Smooth muscle cell (in vitro differentiated cells): ENCODE data around the gene PARVG. TPM values are rescaled to one million over a fixed set of nuclear protein-coding genes. Genes with fewer than 3 reads are reported as not detected.

ENCODE experiments used
- DNase-seq: peaks from one replicate; lab custom pipeline; 2025; ENCODE audit not compliant: unreplicated experiment; lab: John Stamatoyannopoulos, UW
- H2AFZ ChIP-seq: fragments of 200-600 bp; sonication (generic); 2 replicates; pipeline ENCODE4 v1.6.0; 2016; ENCODE audit warnings: antibody characterized with exemption, low read depth, mild to moderate bottlenecking
- H3F3A ChIP-seq: fragments of 200-600 bp; sonication (generic); 2 replicates; pipeline ENCODE4 v1.6.0; 2017; ENCODE audit warnings: antibody characterized with exemption, low read depth
- H3K27ac ChIP-seq: fragments of 200-600 bp; sonication (generic); 2 replicates; pipeline ENCODE4 v1.5.1; 2016; ENCODE audit warnings: low read depth, mild to moderate bottlenecking
- H3K27me3 ChIP-seq: fragments of 200-600 bp; sonication (generic); 2 replicates; pipeline ENCODE4 v1.6.1; 2016; ENCODE audit warnings: low read depth, mild to moderate bottlenecking
- H3K36me3 ChIP-seq: fragments of 200-600 bp; sonication (generic); 2 replicates; pipeline ENCODE4 v1.5.1; 2016; ENCODE audit warnings: low read depth
- H3K4me1 ChIP-seq: fragments of 200-600 bp; sonication (generic); 2 replicates; pipeline ENCODE4 v1.5.1; 2016; ENCODE audit warnings: low read depth
- H3K4me2 ChIP-seq: fragments of 200-600 bp; sonication (generic); 2 replicates; pipeline ENCODE4 v1.6.0; 2016; ENCODE audit warnings: mild to moderate bottlenecking
- H3K4me3 ChIP-seq: fragments of 200-600 bp; sonication (generic); 2 replicates; pipeline ENCODE4 v1.5.1; 2016; ENCODE audit warnings: mild to moderate bottlenecking
- H3K79me2 ChIP-seq: fragments of 200-600 bp; sonication (generic); 2 replicates; pipeline ENCODE4 v1.6.0; 2016; ENCODE audit warnings: low read depth, mild to moderate bottlenecking
- H3K9ac ChIP-seq: fragments of 200-600 bp; sonication (generic); 2 replicates; pipeline ENCODE4 v1.6.0; 2016; ENCODE audit warnings: low read depth
- H3K9me3 ChIP-seq: fragments of 200-600 bp; sonication (generic); replicated peaks from 2 replicates; pipeline ENCODE4 v1.5.1; 2016; ENCODE audit warnings: low read depth
- H4K20me1 ChIP-seq: fragments of 200-600 bp; sonication (generic); 2 replicates; pipeline ENCODE4 v1.6.0; 2016; ENCODE audit warnings: low read depth
- CTCF ChIP-seq: fragments of 200-600 bp; sonication (generic); IDR thresholded peaks from 2 replicates; pipeline ENCODE4 v1.5.1; 2017; ENCODE audit warnings: borderline replicate concordance, mild to moderate bottlenecking, antibody characterized with exemption; ENCODE audit not compliant: insufficient read depth, poor library complexity, severe bottlenecking
- WGBS: methylation state at CpG from one replicate; pipeline ENCODE4 v1.1.7; 2016; ENCODE audit warnings: low lambda C conversion rate; 5-methylcytosine and 5-hydroxymethylcytosine counted together
- polyA plus RNA-seq: library from polyadenylated mRNA; unstranded; fragments of >200 nt; fragmentation: Nextera tagmentation; extraction: Ambion mirVana; gene quantifications from 2 replicates; pipeline ENCODE4 v1.2.1, GENCODE V29; 2016
- total RNA-seq: library from RNA; depleted of rRNA; stranded (reverse); fragments of >200 nt; gene quantifications from 2 replicates; pipeline ENCODE4 v1.2.3, GENCODE V29; 2014

PARVG gene
- total and polyA plus RNA-seq, 2 experiments from 2014 or later = 0.90 TPM; not detected in 1

GRCh38 chr22:44143579-44143978, 37.1 kb upstream of the PARVG start:
- TF ChIP-seq CTCF = no peak
- Histone ChIP-seq H3K9me3 (no peaks in the 10 kb centered on the region), H3K36me3 (no peaks in the 10 kb centered on the region), H3K27ac (no peak overlapping the region), H3K4me2 (no peak overlapping the region), H3K79me2 (no peaks in the 10 kb centered on the region), H3K4me1 (peaks cover 36% of the 10 kb centered on the region), H4K20me1 (peaks cover 3% of the 10 kb centered on the region), H2AFZ (no peak overlapping the region), H3K9ac (no peak overlapping the region), H3K27me3 (no peaks in the 10 kb centered on the region), H3K4me3 (no peak overlapping the region), H3F3A (no peaks in the 10 kb centered on the region)
- DNase-seq = no peak
- WGBS = 82% methylated on average over 9 of the region's 9 CpGs

- Histone ChIP-seq H3K36me3 (no peaks in the 10 kb centered on the region), H4K20me1 (peaks cover 3% of the 10 kb centered on the region), H3K79me2 (no peaks in the 10 kb centered on the region), H3K9me3 (no peaks in the 10 kb centered on the region), H2AFZ (no peak overlapping the region), H3K27me3 (no peaks in the 10 kb centered on the region), H3K4me2 (no peak overlapping the region), H3K4me1 (peaks cover 37% of the 10 kb centered on the region), H3K9ac (no peak overlapping the region), H3K27ac (no peak overlapping the region), H3K4me3 (no peak overlapping the region), H3F3A (no peaks in the 10 kb centered on the region)
- DNase-seq = no peak
- TF ChIP-seq CTCF = no peak
- 90% methylated on average over 10 of the region's 10 CpGs for WGBS
Measured at GRCh38 chr22:44144046-44144569, 36.6 kb upstream of the PARVG start.

GRCh38 chr22:44145544-44145943, 35.2 kb upstream of the PARVG start:
- no peaks in the 10 kb centered on the region for H3K9me3 ChIP-seq
- no peaks in the 10 kb centered on the region for H3K27me3 ChIP-seq
- TF ChIP-seq CTCF = no peak
- no peak for DNase-seq
- H4K20me1 ChIP-seq = peaks cover 3% of the 10 kb centered on the region
- 72% methylated on average over 8 of the region's 8 CpGs for WGBS
- H3K36me3 ChIP-seq = no peaks in the 10 kb centered on the region
- no peak overlapping the region for H3K27ac ChIP-seq
- no peaks in the 10 kb centered on the region for H3K79me2 ChIP-seq
- H3K9ac ChIP-seq = no peak overlapping the region
- no peak overlapping the region for H2AFZ ChIP-seq
- peaks cover 37% of the 10 kb centered on the region for H3K4me1 ChIP-seq
- no peaks in the 10 kb centered on the region for H3F3A ChIP-seq
- H3K4me2 ChIP-seq = no peak overlapping the region
- H3K4me3 ChIP-seq = no peak overlapping the region
